ENCODE results near the gene GNG3.
"Not testable (repeated sequence)": the region's sequence is repeated elsewhere in the genome, so short reads cannot be mapped to it uniquely, and the experiment has no call there.

GNG3 gene

GRCh38 chr11:62688491-62688890, 19.0 kb upstream of the GNG3 start:
- no peak for DNase-seq

GRCh38 chr11:62689421-62690183, 17.9 kb upstream of the GNG3 start, which contains the start of gene LRRN4CL:
TSS of gene LRRN4CL (minus strand) at chr11:62689530. CDS start at chr11:62688508, 1,022 bp downstream.
- peak; percentile 95 for DNase-seq

DNA sequence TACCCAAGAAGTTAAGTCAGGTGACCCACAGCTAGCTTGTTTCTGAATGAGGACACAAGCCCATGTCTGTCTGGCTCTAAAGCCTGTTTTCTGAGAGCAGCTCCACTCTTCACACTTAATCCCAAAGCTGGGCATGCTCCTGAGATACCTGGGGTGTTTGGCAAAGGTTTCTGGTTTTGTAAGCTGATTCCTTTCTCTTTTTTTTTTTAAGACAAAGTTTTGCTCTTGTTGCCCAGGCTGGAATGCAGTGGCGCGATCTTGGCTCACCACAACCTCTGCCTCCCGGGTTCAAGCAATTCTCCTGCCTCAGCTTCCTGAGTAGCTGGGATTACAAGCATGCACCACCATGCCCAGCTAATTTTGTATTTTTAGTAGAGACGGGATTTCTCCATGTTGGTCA, 13.9 kb upstream of the GNG3 start:
- not testable (repeated sequence) for DNase-seq

GRCh38 chr11:62694455-62695167, 12.9 kb upstream of the GNG3 start:
- peak; percentile 75 for DNase-seq

- no peak for DNase-seq
Measured at GRCh38 chr11:62702246-62702645, 5.2 kb upstream of the GNG3 start.

GRCh38 chr11:62703921-62704320, 3.6 kb upstream of the GNG3 start:
- DNase-seq: not testable (repeated sequence)

GRCh38 chr11:62705413-62705812, 2.1 kb upstream of the GNG3 start:
- DNase-seq: no peak

GRCh38 chr11:62705880-62706849, 1.3 kb upstream of the GNG3 start:
- peak; percentile 94 for DNase-seq

DNA sequence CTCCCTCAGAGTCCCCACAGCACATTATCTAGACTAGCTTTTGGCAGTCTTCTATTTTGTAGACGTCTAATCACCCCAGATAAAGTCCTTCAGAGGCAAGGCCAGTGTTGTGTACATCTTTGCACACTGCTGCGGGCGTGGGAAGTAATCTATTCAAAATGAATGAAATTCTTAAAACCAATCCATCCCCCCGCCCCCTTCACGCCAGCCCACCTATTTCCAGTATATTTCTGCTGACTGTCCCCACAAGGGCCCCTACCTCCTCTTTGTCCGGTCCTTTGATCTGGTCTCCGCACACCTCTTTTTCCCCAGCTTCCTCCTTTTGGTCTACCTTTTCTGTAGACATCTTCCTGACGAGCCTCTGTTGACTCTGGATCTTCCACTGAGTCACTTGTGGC, 627 bp upstream of the GNG3 start:
- no peak for DNase-seq

DNA sequence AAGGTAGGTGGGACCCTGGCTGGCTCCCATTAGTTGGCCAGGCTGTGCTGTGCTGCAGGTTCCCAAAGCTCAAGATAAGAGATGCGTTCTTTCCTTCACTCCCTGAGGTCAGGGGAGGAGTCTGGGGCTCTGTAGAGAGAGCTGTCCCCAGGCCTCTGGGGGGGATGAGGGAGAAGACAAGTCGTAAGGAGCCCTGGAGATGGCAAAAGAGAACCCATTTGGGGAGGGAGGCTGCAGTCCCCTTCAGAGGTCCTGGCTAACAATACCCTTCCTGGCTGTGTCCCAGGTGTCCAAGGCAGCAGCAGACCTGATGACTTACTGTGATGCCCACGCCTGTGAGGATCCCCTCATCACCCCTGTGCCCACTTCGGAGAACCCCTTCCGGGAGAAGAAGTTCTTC, 916 bp downstream of the GNG3 start:
- DNase-seq: no peak

DNA sequence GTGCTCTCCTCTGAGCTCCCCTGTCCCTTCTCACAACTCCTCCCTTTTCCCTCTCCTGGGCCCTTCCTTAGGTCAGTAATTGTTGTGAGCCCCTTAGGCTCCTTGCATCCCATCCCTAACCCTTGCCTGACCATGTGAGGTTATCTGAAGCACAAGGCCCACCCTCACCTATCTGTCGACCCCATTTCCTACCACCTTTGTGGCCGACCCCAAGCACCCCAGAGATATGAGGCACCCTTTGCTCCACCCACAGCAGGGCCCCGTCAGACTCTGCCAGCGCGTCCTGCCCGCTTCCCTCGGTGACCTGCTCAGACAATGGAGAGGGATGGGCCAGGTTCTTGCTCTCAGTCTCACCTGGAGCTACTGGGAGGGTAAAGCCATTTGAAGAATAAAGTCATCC, 1.3 kb downstream of the GNG3 start:
- no peak for DNase-seq

DNA sequence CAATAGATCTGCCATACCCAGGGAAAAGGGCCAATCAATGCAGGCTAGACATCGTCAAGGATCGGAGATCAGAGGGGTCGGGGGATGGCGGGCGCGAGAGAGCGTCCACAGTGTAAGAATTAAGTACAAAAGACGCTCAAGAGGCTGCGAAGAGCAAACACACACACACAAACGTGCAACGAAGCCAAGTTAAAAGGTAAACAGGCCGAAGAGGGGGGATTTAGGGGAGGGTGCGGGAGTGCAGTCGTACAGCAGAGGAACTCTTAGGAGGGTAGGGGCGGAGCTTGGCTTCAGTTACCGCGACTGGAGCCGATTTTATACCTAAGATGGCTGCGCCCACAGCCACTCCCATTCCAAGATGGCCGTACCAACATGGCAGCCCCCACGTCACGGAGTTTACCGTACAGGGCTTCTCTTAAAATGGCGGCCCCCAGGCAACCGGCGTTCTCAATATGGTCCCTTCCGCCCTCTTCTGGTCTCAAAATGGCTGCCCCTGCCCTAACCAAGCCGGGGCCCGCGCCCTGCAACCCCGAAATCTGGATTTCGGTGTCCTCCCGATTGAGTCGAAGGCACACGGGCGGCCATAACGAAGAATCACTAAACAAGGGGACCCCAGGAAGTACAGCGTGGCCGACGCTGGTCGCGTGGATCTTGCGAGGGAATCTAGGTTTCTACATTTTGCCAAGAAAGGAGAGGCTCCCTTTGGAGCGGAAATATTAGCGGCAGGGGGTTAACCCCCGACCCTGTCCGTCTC, 1.9 kb downstream of the GNG3 start:
- peak; percentile 97 for DNase-seq

DNA sequence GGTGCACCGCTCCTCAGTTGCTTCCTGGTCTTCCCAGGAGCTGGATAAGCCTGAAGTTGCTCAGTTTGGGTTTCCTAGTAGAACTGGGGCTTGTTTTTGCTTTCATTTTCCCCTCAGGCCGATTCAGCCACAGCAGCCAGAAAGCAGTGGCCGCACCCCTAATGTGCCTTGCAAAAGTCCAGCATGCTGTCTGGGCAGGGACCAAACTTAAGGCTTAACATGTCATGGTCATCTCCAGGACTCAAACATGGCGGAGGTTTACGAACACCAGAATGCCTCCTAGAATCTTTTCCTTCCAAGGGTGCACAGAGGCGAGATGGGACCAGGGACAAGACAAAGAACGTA, 2.5 kb downstream of the GNG3 start:
- no peak for DNase-seq

DNA sequence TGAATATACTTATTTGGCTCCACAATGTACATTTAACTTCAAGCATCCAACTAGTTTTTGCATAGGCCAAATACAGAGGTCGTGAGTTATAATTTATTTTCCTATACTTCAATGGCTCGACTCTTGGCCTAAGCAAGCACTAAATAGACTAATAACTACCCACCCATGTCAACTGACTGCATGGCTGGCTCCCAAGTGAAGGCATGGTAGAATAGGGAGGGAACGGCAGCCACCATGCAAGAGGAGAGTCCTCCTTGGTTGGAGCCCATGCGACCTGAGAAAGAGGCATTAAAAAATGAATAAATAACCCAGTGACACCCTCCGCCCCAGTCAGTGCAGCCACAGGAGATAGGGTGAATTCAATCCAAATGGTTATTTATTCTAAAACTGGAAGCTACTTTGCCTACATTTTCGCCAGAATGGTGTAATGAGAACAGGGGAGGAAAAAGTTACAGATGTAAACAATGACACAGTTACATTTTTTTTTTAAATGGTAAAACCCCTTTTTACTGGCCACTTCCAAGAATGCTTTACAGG, 4.9 kb downstream of the GNG3 start:
- DNase-seq: no peak

DNA sequence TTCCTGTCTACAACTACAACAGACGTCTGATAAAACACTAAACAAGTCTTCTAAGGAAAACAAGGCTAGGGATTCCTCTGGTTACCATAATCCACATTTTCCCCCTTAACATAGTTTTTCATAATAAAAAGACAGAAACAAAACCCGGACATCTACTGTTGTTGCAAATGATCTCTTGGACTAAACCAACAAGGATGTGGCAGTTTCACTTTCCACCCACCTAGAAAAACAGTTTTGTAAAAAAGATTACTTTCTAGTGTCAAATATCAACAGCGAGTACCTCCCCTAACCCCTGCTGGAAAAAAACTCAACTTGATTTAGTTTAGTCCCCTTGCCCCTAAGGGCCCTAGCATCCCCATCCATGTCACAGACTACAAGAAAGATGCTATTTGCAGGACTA, 5.4 kb downstream of the GNG3 start:
- no peak for DNase-seq

DNA sequence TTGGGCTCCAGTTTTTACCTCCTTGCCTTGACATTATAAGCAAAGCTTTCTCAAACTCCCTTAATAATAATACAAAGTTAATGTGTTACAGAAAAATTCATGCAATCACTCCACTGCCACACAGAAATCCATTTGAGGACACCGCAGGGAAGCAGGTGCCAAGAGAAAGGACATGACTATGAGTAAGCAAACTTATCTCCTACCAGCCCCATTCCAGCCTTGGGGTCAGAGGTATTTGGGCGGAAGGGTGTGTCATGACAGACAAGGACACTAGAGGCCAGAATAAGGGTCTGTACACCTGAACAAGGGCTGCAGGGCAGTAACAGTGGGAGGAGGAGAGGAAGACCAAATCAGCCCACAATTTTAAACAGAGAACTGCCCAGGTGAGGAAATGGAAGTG, 5.9 kb downstream of the GNG3 start:
- no peak for DNase-seq

- DNase-seq: no peak
Measured at GRCh38 chr11:62715150-62716130, 8.0 kb downstream of the GNG3 start.

DNA sequence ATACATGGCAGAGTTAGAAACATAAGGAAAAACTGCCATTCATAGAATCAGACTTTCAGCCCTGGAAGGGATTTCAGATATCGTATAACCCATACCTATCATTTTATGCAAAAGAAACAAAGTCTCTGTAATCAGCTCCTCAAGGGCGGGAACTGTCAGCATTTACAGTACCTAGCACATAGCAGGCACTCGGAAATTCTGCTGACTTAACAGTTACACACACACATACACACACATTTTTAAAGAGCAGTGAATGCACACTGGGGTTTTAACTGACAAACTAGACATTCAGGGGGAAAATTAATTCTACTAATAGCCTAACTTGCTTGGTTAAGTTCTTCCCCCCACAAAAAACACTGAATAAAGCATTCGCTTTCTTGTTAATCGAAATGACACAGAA, 8.7 kb downstream of the GNG3 start:
- no peak for DNase-seq

DNA sequence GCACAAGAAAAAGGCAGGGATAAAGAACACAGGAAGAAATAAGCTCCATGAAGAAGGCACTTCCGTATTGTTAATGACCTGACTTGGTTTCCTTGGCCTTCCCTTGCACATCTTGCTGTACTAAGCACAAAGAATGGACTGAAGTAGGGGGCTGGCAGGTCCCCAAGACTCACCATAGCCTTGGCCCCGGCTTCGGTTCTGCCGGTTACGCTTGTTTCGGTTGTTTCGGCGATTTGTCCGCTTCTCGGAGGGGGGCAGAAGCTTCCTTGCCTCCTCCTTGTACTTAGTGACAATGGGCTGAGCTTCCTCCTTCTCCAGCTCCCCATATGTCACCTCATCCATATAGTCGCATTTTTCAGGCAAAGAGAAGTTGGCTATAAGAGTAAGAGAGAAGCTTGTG, 9.3 kb downstream of the GNG3 start:
- DNase-seq: no peak

GRCh38 chr11:62719302-62719978, 12.0 kb downstream of the GNG3 start:
- DNase-seq: no peak

All from fibroblast of skin of right quadriceps (primary cell).